GM12801 (cell line): ENCODE results near the gene NDUFB7.

Experiments used
- TF ChIP-seq, protein P1 (sequence below): IDR thresholded peaks from one replicate; pipeline ENCODE4 v1.5.1; 2011; ENCODE audit warnings: control low read depth; ENCODE audit not compliant: insufficient read length; ENCODE audit errors: extremely low read depth

NDUFB7 gene

GRCh38 chr19:14540741-14541525 lies 30.9 kb downstream of the NDUFB7 start:
- TF ChIP-seq, protein P1, sequence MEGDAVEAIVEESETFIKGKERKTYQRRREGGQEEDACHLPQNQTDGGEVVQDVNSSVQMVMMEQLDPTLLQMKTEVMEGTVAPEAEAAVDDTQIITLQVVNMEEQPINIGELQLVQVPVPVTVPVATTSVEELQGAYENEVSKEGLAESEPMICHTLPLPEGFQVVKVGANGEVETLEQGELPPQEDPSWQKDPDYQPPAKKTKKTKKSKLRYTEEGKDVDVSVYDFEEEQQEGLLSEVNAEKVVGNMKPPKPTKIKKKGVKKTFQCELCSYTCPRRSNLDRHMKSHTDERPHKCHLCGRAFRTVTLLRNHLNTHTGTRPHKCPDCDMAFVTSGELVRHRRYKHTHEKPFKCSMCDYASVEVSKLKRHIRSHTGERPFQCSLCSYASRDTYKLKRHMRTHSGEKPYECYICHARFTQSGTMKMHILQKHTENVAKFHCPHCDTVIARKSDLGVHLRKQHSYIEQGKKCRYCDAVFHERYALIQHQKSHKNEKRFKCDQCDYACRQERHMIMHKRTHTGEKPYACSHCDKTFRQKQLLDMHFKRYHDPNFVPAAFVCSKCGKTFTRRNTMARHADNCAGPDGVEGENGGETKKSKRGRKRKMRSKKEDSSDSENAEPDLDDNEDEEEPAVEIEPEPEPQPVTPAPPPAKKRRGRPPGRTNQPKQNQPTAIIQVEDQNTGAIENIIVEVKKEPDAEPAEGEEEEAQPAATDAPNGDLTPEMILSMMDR, result no peak

- TF ChIP-seq, protein P1, result no peak
Measured at GRCh38 chr19:14536926-14537692, 34.8 kb downstream of the NDUFB7 start.

DNA sequence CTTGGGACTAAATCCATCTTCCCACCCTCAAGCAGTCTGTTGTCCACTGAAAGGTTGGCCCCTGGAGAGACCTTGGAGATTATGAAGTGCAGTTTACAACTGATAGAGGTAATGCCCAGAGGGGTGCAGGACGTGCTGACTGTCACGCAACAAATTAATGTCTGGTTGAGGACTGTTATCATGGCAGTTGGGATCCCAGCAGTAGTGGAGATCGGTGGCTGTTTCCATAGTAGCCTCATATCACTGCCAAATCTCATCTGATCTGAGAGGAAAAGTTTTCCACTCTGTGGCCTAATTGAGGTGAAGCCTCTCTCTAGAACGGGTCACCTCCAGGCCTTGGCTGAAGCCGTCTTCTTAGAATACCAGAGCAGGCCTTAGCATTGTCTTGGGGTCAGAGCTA lies 38.4 kb downstream of the NDUFB7 start:
- TF ChIP-seq, protein P1, result no peak

GRCh38 chr19:14530506-14530905 lies 41.4 kb downstream of the NDUFB7 start:
- TF ChIP-seq, protein P1, result no peak

GRCh38 chr19:14530005-14530348 lies 41.9 kb downstream of the NDUFB7 start:
- TF ChIP-seq, protein P1, result no peak

DNA sequence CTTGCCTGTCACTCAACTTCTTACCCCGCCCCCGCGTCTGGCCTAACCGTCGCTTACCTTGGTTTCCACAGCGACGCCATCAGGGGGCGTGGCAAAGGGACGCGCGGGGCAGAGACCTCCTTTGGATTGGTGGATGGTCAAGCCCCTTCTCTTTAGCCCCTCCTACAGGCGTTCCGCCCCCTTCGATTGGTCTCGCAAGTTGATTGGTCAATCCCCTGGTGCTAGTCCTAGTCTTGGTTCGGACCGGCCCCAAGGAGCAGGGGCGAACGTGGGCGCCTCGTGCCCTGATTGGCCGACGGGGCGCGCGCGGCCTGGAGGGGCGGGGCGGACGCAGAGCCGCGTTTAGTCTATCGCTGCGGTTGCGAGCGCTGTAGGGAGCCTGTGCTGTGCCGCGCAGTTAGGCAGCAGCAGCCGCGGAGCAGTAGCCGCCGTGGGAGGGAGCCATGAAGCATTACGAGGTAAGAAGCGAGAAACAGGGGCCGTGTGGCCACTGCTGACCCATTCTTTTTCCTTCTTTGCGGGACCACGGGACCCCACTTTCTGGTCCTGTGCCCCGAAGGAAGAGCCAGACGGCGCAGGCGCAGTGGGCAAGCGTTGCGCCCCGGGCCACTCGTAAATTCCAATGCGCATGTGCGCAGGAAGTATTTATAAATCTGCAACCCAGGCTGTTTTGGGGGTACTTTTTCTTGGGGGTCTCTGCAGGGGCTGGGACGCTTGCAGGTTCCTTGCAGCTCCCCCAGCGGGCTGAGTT lies 42.4 kb downstream of the NDUFB7 start, which contains the start of gene TECR:
Gene TECR (plus strand): TSS at position 341 of the 751 bp plus-strand sequence. CDS start 103 bp downstream, at position 444.
- TF ChIP-seq, protein P1, result no peak
